H1 (cell line): Measurements from ENCODE around the gene MCM6. TPM values are rescaled to one million over a fixed set of nuclear protein-coding genes. Genes with fewer than 3 reads are reported as not detected.

Experiments
- CBX8 ChIP-seq: fragments of 300-800, 300-1000 bp; sonication (generic); IDR thresholded peaks from 2 replicates; pipeline ENCODE4 v1.7.1; 2016; ENCODE audit warnings: low read depth, low read length, borderline replicate concordance
- CHD2 ChIP-seq: IDR thresholded peaks from 2 replicates; pipeline ENCODE4 v1.6.1; 2012; ENCODE audit warnings: low read length, improper control_type of control experiment
- EP300 ChIP-seq, 2 experiments: IDR thresholded peaks; 1 replicate in 1 of 2; 2 replicates in 1 of 2; pipeline ENCODE4 v1.6.1; 2011 to 2012; ENCODE audit warnings: low read depth in 2 of 2, low read length in 2 of 2, mild to moderate bottlenecking in 2 of 2, borderline replicate concordance in 1 of 2, inconsistent platforms in 1 of 2, moderate library complexity in 1 of 2
- HDAC2 ChIP-seq, 2 experiments: fragments of 300-600 bp in 1 of 2; sonication (generic) in 1 of 2; IDR thresholded peaks; 2 replicates each; pipeline ENCODE4 v1.6.1; 2011 to 2012; ENCODE audit warnings: low read depth in 2 of 2, low read length in 2 of 2, mild to moderate bottlenecking in 2 of 2, moderate library complexity in 2 of 2, borderline replicate concordance in 1 of 2, inconsistent platforms in 1 of 2
- RBBP5 ChIP-seq: IDR thresholded peaks from 2 replicates; pipeline ENCODE4 v1.7.1; 2012; ENCODE audit warnings: low read depth, mild to moderate bottlenecking, inconsistent platforms, low read length, moderate library complexity, borderline replicate concordance
- SP1 ChIP-seq: IDR thresholded peaks from 2 replicates; pipeline ENCODE4 v1.6.1; 2011; ENCODE audit warnings: low read depth, low read length
- SRF ChIP-seq: IDR thresholded peaks from 2 replicates; pipeline ENCODE4 v1.6.1; 2011; ENCODE audit warnings: mild to moderate bottlenecking, low read depth, low read length, moderate library complexity
- SUZ12 ChIP-seq: fragments of 200-600 bp; sonication (generic); IDR thresholded peaks from 2 replicates; pipeline ENCODE4 v1.6.1; 2012; ENCODE audit warnings: mild to moderate bottlenecking, inconsistent platforms, low read length, moderate library complexity, mixed read lengths
- polyA plus RNA-seq, 7 experiments: library from polyadenylated mRNA; depleted of rRNA in 3 of 7; stranded (reverse) in 5 of 7; unstranded in 2 of 7; fragments of >200 nt in 5 of 7; fragments of 200-250 nt in 2 of 7; gene quantifications; 1 replicate in 5 of 7; 2 replicates in 1 of 7; 4 replicates in 1 of 7; pipeline versions ENCODE4 v1.2.1 to v1.2.3, GENCODE V29; 2011 to 2013; ENCODE audit warnings: missing spikeins in 2 of 7, mixed read lengths in 2 of 7
- total RNA-seq: library from RNA; stranded (reverse); fragmentation: NEBNext Ultra II Directional; extraction: Animal tissue kit (Norgen Biotek cat#: 25700); gene quantifications from 2 replicates; pipeline ENCODE4 v1.2.1, GENCODE V29; 2021
- TF ChIP-seq, protein P1 (sequence below): fragments of 300-600 bp; sonication (generic); IDR thresholded peaks from 2 replicates; pipeline ENCODE4 v1.7.1; 2012; ENCODE audit warnings: low read length, moderate library complexity, mild to moderate bottlenecking, inconsistent platforms; ENCODE audit not compliant: insufficient replicate concordance

Gene MCM6
- total and polyA plus RNA-seq, 2 of the 8 experiments (the other 6 are each of a cell fraction or from before 2014, with no cell fraction given) = 60.2 to 134 TPM

GRCh38 chr2:135899567-135899966 lies 23.3 kb upstream of the MCM6 start (continued):
- TF ChIP-seq EP300 (IDR thresholded peaks at IDR 0.05; ENCODE audit: borderline replicate concordance in 1 of 2, low read depth in 2 of 2, low read length in 2 of 2) = no peak
- TF ChIP-seq SP1 = no peak
- no peak for TF ChIP-seq HDAC2 (IDR thresholded peaks at IDR 0.05; ENCODE audit: borderline replicate concordance in 1 of 2, low read depth in 2 of 2, low read length in 2 of 2)
- TF ChIP-seq SRF = no peak
- TF ChIP-seq CHD2 = no peak
- TF ChIP-seq SUZ12 = no peak
- TF ChIP-seq, protein P1, sequence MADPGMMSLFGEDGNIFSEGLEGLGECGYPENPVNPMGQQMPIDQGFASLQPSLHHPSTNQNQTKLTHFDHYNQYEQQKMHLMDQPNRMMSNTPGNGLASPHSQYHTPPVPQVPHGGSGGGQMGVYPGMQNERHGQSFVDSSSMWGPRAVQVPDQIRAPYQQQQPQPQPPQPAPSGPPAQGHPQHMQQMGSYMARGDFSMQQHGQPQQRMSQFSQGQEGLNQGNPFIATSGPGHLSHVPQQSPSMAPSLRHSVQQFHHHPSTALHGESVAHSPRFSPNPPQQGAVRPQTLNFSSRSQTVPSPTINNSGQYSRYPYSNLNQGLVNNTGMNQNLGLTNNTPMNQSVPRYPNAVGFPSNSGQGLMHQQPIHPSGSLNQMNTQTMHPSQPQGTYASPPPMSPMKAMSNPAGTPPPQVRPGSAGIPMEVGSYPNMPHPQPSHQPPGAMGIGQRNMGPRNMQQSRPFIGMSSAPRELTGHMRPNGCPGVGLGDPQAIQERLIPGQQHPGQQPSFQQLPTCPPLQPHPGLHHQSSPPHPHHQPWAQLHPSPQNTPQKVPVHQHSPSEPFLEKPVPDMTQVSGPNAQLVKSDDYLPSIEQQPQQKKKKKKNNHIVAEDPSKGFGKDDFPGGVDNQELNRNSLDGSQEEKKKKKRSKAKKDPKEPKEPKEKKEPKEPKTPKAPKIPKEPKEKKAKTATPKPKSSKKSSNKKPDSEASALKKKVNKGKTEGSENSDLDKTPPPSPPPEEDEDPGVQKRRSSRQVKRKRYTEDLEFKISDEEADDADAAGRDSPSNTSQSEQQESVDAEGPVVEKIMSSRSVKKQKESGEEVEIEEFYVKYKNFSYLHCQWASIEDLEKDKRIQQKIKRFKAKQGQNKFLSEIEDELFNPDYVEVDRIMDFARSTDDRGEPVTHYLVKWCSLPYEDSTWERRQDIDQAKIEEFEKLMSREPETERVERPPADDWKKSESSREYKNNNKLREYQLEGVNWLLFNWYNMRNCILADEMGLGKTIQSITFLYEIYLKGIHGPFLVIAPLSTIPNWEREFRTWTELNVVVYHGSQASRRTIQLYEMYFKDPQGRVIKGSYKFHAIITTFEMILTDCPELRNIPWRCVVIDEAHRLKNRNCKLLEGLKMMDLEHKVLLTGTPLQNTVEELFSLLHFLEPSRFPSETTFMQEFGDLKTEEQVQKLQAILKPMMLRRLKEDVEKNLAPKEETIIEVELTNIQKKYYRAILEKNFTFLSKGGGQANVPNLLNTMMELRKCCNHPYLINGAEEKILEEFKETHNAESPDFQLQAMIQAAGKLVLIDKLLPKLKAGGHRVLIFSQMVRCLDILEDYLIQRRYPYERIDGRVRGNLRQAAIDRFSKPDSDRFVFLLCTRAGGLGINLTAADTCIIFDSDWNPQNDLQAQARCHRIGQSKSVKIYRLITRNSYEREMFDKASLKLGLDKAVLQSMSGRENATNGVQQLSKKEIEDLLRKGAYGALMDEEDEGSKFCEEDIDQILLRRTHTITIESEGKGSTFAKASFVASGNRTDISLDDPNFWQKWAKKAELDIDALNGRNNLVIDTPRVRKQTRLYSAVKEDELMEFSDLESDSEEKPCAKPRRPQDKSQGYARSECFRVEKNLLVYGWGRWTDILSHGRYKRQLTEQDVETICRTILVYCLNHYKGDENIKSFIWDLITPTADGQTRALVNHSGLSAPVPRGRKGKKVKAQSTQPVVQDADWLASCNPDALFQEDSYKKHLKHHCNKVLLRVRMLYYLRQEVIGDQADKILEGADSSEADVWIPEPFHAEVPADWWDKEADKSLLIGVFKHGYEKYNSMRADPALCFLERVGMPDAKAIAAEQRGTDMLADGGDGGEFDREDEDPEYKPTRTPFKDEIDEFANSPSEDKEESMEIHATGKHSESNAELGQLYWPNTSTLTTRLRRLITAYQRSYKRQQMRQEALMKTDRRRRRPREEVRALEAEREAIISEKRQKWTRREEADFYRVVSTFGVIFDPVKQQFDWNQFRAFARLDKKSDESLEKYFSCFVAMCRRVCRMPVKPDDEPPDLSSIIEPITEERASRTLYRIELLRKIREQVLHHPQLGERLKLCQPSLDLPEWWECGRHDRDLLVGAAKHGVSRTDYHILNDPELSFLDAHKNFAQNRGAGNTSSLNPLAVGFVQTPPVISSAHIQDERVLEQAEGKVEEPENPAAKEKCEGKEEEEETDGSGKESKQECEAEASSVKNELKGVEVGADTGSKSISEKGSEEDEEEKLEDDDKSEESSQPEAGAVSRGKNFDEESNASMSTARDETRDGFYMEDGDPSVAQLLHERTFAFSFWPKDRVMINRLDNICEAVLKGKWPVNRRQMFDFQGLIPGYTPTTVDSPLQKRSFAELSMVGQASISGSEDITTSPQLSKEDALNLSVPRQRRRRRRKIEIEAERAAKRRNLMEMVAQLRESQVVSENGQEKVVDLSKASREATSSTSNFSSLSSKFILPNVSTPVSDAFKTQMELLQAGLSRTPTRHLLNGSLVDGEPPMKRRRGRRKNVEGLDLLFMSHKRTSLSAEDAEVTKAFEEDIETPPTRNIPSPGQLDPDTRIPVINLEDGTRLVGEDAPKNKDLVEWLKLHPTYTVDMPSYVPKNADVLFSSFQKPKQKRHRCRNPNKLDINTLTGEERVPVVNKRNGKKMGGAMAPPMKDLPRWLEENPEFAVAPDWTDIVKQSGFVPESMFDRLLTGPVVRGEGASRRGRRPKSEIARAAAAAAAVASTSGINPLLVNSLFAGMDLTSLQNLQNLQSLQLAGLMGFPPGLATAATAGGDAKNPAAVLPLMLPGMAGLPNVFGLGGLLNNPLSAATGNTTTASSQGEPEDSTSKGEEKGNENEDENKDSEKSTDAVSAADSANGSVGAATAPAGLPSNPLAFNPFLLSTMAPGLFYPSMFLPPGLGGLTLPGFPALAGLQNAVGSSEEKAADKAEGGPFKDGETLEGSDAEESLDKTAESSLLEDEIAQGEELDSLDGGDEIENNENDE = no peak
- no peak for TF ChIP-seq CBX8
- no peak for TF ChIP-seq RBBP5
- TF ChIP-seq, all 59 proteins: peak for 0
